HuH-7 (cell line): ENCODE data around the gene TPM2.

ENCODE experiments used
- DNase-seq: peaks from one replicate; pipeline ENCODE4 v3.0.0; 2011; ENCODE audit warnings: low spot score

Gene TPM2

DNA sequence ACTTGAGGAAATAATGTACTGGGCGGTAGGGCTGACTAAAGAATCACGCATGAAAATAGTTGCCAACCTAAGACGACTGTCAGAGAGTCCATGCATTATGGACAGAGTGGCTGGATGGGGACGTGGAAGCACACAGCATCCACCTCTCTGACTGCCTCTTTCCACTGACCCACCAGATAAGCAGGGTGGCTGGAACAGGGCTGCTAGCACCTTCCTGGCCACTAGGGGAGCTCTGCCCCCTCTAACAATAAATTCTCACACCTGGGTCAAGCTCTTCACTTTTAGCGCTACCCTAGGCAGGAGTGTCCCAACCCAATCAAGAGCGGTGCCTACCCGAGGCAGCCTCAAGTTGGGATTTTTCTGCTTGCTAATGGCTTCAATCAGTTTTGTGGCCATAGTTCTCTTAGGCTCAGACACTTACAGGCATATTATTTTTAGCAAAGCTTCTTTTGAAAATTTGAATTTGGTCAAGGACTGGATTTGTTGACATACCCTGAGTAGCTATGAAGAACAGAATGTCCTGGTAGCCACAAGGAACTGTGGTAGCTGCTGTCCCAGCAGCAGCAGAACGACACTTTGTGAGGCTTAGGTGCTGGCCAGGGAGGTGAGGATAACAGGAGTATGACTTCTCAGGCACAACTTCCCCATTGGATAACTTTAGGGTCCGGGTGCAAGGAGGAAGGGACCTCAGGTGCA, 6.9 kb upstream of the TPM2 start:
- DNase-seq: peak; percentile 90

DNA sequence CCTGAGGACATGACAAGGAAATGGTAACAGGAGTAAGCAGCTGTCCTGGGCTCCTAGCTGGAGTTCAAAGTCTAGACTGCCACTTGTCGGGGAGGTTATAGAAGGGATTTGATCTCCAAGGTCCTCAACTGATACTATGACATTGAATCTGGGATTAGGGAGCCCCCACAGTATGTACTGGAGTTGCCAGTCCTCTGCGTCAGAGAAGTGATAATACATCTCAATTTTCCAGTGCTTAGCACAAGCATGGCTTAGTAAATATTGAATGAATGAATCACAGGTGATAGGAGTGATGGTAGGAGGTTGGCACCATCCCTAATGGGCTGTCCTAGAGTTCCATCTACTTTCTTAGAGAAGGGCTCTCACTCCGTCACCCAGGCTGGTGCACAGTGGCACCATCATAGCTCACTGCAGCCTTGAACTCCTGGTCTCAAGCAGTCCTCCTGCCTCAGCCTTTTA, 6.2 kb upstream of the TPM2 start:
- DNase-seq: no peak

DNA sequence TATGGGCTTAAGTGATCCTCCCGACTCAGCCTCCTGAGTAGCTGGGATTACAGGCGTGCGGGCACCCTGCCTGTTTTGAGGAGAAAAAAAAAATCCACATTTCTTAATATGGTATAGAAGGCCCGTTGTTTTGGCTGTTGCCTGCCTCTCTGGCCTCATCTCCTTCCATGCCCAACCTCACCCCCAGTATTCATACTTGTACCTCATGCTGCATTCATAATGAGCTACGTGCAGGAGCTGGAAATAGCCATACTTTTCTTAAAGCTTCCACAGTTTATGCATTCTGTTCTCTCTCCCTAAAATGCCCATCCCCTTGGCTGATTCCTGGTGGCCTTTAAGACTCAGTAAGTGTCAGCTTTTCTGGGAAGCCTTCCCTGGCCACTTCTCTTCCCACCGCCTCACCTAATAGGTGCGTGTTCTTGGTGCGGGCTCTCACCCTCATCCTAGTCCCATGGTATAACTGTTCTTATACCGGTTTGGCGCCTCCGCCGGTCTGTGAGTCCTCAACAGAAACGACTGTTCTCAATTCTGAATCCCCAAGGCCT, 2.1 kb upstream of the TPM2 start:
- DNase-seq: no peak

DNA sequence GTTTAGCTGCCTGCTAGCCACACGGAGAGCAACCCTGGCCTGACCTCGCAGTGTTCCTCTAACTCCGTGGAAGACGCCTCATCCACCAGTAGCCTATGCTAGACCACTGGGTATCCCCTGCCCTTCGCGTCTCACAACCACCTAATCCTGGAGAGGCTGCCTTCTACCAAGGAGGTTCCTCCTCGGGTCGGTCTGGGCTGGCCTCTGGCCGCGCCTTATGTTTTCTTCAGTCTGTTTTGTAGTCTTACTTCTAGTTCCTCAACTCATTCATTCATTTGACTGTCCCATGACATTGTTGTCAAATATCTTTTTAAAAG, 1.6 kb upstream of the TPM2 start:
- DNase-seq: no peak

DNA sequence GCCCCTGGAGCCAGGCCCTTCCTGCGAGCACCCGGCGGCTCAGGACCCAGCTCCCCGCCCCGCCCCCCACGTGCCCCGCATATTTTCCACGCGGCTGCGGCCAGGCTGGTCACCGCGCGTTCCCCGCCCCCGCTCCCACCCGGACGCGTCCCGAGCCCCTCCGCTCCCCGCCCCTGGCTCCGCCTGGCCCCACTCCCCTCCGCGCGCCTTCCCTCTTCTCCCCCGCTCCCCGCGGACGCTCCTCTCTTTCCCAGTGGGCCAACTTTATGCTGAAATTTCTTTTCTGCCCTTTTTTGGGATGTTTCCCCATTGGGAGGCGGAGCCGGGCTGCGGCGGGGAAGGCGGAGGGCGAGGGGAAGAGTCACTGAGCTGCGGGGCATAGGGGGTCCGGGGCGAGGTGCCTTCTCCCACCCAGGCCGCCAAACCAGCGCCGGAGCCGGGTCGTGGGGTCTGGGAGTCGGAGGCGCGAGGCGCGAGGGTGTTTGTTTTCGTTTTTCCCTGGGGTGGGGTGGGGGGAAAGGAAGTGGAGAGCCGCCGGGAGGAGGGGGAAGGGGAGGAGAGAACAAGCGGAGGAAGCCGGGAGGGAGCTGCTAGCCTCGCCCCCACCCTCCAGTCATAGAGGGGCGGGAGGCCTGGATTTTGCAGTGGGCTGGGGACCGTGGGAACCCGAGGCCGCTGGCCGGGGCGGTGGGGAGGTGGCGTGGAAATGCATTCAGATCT, 1.0 kb upstream of the TPM2 start:
- DNase-seq: peak; percentile 82

DNA sequence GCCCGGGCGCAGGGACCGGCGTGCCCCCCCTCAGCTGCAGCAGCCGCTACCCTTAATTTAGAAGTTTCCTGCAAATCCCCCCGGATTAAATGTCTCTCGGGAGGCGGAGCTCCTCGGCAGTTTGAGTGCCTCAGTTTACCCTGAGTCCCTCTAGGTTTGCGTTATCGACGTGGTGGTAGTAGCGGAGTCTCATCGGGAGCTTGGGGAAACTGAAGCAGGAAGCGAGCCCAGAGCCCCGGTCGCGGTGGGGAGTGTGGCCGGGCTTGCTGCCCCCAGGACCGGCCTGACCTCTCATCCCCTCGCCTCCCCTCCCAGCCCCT, 529 bp upstream of the TPM2 start:
- DNase-seq: no peak

DNA sequence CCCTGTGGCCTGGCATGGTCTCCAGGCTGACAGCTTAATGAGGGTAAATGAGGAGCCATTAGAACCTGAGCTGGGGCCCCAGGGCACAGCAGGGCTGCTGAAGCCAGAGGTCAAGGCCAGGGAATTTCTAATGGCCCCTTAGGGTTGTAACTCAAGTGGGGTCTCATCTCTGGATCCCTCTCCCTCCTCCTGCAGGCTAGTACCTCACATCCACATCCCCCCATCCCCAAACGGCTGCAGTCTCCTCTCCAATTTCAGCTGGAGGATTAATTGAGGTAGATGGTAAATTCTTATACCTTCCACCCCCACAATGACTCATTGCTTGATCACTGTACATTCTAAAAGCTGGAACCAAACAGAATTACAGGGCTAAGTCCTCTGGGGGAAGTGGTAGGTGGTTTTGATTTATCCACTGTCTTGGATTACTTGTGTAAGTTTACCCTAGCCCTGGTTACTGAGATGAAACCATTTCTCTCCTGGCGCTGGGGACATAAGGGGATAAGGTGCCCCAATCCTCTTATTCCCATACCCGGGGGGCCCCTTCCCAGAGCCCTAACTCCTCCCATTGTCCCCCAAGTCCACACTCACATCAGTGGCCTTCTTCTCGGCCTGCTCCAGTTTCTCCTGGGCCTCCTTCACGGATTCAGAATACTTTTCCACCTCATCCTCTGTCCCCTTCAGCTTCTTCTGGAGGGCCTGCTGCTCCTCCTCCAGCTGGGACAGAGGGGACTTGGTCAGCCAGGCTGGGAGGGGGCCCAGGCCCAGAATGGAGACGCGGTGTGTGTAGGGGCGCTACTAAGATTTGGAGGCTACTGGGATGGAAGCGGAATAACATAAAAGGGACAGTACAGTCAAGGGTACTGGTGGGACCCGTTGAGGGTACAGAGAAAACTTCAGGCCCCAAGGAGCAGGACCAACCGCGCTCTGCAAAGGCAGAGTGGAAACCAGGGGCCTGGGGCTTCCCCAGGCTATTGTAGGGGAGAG, 875 bp downstream of the TPM2 start:
- no peak for DNase-seq

DNA sequence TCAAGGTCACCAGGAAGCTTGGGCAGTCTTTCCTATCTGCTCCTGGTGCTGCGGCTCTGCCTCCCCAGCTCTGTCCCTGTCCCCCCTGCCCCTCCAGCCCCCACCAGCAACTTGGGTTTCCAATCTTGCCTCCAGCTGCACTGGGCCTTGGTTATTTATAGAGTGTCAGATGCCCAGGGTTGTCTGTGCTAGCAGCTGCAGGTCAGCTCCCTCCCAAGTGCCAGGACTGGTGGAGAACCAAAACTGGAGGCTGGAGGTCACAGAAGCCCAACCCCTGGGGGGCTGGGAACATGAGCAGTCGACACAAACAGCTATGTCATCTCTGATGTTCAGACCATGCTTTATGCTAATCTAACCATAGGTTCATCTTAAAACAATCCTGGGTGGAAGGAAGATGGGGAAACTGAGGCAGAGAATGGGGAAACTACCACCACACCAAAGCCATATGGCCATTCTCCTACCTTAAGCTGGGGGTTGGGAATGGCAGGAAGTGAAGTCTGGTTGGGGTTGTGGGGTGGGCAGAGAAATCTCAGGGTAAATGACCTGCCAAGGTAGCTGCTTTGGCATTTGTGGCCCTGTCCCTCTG, 1.7 kb downstream of the TPM2 start:
- no peak for DNase-seq

DNA sequence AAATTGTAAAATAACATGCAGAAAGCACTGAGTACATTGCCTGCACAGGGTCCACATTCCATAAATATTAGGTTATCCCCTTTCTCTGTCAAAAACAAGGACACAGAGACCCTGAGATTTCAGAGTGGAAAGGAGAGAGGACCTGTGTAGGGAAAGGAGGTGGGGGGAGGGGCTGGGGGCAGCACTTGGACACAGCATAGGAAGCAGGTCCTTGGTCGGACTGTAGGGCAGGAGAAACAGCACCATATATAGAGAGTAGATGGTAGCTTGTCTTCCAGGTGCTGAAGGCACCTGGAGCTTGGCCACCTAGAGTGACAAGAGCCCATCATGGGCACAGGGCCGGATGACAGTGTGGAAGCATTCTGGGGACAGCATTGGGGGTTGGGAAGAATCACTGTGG, 2.4 kb downstream of the TPM2 start:
- DNase-seq: no peak

DNA sequence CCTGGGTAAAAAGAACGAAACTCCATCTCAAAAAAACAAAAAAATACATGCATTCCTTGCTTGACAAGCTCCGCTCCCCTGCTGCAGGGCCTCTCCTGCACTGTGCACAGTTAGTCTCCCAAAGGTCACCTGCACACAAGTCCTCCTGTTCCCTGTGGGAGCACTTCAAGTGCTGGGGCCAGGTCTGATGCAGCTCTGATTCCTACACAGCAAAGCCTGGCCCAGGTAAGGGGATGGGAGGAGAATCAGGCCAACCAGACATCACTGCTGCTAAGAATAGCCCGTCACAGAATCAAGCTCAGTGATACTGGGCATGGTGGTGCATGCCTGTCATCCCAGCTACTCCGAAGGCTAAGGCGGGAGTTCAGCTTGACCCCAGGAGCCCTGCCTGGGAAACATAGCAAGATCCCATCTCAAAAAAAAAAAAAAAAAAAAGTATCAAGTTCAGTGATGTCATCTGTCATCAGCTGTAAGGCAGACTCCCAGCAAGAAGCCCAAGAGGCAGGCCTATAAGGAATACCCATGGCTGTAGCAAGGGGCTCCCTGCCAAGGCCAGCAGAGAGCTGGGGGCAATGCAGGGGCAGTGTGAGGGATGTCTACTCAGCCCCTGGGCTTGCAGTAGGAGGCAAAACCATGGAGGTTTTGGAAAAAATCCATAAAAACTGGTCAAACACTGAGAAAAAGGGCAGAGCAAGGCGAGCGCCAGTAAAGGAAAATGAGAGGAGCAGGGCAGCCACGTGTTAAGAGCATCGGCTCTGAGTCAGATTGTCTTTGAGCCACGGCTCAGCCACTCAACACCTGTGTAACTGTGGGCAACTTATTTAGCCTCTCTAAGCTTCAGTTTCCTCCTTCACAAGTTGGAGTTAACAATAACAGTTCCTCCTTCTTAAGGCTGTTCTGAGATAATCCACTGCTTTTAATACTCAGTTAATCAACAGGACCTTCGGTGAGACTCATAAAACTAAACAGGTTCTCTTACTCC, 3.2 kb downstream of the TPM2 start:
- DNase-seq: no peak

DNA sequence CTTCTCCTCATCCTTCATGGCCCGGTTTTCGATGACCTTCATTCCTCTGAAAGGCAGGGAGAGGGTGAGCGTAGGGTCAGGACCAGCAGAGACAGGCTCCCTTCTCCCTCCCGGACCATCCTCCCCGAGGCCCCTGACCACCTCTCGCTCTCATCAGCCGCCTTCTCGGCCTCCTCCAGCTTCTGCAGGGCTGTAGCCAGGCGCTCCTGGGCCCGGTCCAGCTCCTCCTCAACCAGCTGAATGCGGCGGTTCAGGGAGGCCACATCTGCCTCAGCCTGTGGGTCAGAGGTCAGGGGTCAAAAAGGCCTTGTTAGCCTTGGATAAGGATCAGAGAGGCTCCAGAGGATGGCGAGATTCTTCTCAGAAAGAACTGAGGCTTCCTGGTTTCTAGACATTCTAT, 4.2 kb downstream of the TPM2 start:
- DNase-seq: no peak

DNA sequence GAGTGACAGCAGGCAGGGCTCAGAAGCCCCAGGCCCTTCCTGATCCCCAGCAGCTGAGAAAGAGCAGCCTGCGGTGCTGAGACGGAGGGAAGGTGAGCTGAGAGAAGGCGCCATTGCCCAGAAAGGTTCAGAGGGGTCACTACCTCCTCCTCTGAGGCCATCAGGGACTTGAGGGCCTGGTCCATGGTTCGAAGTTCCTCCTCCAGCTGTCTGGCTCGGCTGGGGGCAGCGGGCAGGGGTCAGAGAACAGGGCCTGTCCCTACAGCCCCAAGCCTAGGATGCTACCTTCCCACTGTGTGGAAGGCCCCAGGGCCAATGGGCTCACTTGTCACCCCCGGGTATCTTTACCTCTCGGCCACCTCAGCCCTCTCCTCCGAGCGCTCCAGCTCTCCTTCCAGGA, 4.8 kb downstream of the TPM2 start:
- DNase-seq: no peak

DNA sequence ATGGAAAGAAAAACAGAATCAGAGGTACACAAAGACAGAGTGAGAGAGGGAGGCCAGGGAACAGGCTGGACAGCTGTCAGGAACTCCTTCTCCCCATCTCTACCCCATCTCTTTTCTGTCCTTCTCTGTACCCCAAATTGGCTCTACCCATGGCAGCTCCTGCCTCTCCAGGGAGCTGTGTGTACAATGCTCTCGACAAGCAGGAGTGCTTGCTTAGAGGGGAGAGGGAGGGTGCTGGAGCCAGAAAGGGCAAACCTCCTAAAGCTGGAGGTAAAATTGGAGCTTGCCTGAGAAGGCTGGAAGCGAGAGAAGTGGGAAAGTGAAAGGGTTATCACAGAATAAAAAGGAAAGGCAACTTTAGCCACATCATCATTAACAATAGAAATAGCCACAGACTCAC, 6.4 kb downstream of the TPM2 start:
- DNase-seq: no peak

DNA sequence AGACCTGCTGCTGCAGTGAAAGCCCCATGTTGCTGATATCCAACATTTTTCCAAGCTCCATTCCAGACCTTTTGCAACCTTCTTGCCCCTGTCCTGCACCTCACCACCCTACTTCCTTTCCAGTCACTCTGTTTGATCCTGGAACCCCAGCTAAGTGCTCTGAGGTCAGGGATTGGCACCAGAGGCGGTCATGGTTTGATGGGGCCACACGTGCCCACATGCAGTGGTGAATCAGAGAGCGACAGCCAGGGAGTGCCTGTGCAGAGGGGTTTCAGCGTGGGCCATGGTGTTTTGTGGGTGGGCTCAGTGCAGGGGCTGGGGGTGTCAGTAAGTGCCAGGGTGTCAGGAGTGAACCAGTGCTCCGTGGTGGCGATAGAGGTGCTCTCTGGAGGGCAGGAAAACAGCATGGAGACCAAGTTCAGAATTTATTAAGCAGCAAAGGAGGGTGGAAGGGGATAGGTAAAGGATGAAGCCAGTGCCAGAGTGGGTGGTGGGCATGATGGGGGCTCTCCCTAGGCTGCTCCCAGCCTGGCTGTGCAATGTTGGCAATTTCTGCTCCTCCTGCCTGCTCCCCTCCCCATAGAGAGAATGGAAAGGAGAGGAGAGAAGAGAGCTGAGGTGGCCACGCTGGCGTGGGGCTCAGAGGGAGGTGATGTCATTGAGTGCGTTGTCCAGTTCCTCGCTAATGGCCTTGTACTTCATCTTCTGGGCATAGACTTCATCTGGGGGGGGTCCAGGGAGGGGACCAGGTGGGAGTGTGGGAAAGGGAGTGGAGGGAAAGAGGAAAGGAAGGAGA, 7.0 kb downstream of the TPM2 start:
- DNase-seq: no peak

DNA sequence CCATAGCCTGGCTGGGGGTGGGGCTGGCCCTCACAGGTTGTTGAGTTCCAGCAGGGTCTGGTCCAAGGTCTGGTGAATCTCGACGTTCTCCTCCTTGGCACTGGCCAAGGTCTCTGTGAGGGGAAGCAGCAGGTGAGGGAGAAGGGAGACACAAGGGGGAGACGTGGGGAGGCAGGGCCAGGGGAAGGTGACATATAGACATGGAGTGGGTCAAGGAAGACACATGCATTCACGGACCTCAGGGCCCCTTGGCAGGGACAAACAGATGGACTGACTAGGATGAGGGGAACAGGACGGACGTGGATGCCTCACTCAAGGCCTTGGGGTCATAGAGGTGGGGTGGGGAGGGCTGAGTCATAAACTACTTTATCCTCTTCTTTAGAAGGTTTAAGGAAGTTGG, 7.7 kb downstream of the TPM2 start:
- no peak for DNase-seq

DNA sequence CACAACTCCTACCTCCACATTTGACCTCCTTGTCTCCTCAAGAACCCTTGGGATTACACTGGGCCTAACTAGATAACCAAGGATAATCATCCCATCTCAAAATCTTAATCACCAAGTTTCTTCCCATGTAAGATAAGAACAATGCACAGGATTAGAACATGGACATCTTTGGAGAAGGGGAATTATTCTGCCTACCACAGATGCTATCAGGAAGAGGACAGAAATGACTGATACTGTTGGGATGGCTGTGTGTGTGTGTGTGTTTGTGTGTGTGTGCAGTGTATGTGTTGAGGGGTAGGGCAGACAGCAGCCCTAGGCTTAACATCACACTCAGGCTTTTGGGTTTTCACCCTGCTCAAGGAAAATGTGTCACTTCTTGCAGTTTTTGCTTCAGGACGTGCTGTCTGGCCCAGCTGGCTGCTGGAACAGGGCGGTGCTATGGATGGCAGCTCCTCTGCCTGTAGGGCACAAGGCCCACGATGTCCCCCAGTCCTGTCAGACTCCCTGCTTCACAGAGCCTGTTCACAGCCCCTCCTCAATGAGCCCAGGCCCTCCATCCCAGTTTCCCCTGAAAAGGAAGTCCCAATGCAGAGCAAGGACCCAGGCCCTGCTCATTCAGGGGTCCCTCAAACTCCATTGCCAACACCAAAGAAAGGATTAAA, 8.3 kb downstream of the TPM2 start:
- no peak for DNase-seq

DNA sequence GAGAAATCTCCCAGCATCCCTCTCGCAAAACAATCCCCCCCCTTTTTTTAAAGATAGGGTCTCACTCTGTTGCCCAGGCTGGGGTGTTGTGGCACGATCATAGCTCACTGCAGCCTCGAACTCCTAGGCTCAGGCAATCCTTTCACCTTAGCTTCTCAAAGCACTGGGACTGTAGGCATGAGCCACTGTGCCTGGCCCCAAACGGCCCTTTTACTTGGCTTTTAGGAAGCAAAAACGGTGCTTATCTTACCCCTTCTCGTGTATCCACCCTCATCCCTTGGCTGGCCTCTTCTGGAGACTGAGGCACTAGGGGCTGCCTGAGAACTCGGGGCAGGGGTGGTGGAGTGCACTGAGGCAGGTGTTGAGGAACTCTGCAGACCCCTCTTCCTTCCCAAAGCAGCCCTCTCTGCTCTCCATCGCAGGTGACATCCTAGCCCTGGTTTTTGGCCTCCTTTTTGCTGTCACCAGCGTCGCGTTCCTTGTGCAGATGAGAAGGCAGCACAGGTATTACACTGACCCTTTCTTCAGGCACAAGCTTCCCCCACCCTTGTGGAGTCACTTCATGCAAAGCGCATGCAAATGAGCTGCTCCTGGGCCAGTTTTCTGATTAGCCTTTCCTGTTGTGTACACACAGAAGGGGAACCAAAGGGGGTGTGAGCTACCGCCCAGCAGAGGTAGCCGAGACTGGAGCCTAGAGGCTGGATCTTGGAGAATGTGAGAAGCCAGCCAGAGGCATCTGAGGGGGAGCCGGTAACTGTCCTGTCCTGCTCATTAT, 9.2 kb downstream of the TPM2 start:
- no peak for DNase-seq

DNA sequence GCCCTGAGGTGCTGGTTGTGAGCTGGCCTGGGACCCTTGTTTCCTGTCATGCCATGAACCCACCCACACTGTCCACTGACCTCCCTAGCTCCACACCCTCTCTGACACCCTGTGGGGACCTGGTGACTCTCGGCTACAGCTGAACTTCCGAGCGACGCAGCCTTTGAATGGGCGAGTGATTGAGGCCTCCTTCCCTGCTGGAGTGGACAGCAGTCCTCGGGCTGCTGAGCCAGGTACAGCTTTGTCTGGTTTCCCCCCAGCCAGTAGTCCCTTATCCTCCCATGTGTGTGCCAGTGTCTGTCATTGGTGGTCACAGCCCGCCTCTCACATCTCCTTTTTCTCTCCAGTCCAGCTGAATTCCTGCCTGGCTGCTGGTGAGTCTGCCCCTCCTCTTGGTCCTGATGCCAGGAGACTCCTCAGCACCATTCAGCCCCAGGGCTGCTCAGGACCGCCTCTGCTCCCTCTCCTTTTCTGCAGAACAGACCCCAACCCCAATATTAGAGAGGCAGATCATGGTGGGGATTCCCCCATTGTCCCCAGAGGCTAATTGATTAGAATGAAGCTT, 9.9 kb downstream of the TPM2 start:
- no peak for DNase-seq

DNA sequence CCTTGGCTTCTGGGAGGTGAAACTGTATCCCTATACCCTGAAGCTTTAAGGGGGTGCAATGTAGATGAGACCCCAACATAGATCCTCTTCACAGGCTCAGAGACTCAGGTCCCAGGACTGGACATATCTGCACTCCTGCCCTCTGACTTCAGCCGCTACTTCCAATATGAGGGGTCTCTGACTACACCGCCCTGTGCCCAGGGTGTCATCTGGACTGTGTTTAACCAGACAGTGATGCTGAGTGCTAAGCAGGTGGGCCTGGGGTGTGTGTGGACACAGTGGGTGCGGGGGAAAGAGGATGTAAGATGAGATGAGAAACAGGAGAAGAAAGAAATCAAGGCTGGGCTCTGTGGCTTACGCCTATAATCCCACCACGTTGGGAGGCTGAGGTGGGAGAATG, 10.6 kb downstream of the TPM2 start:
- no peak for DNase-seq
